ENCODE results near the gene BCL7C. TPM values are rescaled to one million over a fixed set of nuclear protein-coding genes. Genes with fewer than 3 reads are reported as not detected.

The BCL7C gene
- total RNA-seq, 4 donors from 2014 or later, result 39.2 to 48.7 (median 42.0) TPM

- H3K4me3 ChIP-seq, result no peak overlapping the region
- ATAC-seq, result peak; percentile 56
- peaks cover 0 to 67% of the 10 kb centered on the region in 2 donors for H3K36me3 ChIP-seq
- 56 to 64% methylated on average over 10 to 12 of the region's 12 CpGs for WGBS, 2 donors (ENCODE audit: low coverage in 1 of 2)
- H3K4me1 ChIP-seq, result peaks cover 0 to 16% (median 3%) of the 10 kb centered on the region in 3 donors
- no peak overlapping the region for H3K27ac ChIP-seq
- TF ChIP-seq CTCF (IDR thresholded peaks at IDR 0.05) (peak in 3 of 4 experiments; percentile 23 to 55 (median 37)), POLR2A (IDR thresholded peaks at IDR 0.05) (no peak)
- no peaks in the 10 kb centered on the region for H3K27me3 ChIP-seq
- no peaks in the 10 kb centered on the region for H3K9me3 ChIP-seq
Measured at GRCh38 chr16:30934827-30935557, 41.1 kb upstream of the BCL7C start.

GRCh38 chr16:30931068-30931650 lies 37.3 kb upstream of the BCL7C start:
- Histone ChIP-seq H3K9me3 (no peaks in the 10 kb centered on the region), H3K27me3 (no peaks in the 10 kb centered on the region), H3K4me3 (no peak overlapping the region), H3K27ac (no peak overlapping the region), H3K4me1 (peaks cover 0 to 18% (median 0%) of the 10 kb centered on the region in 3 donors), H3K36me3 (peaks cover 0 to 83% of the 10 kb centered on the region in 2 donors)
- 67 to 68% methylated on average over 4 to 11 of the region's 12 CpGs for WGBS, 2 donors (ENCODE audit: low coverage in 1 of 2)
- TF ChIP-seq POLR2AphosphoS5 (IDR thresholded peaks at IDR 0.05) (no peak), CTCF (IDR thresholded peaks at IDR 0.05) (no peak), EP300 (IDR thresholded peaks at IDR 0.05) (no peak), POLR2A (IDR thresholded peaks at IDR 0.05) (no peak)
- no peak for ATAC-seq

GRCh38 chr16:30930160-30930571 lies 36.3 kb upstream of the BCL7C start:
- TF ChIP-seq CTCF (IDR thresholded peaks at IDR 0.05), result no peak
- no peak for TF ChIP-seq POLR2A (IDR thresholded peaks at IDR 0.05)
- TF ChIP-seq EP300 (IDR thresholded peaks at IDR 0.05), result no peak
- TF ChIP-seq POLR2AphosphoS5 (IDR thresholded peaks at IDR 0.05), result no peak
- 80 to 100% methylated on average over 1 of the region's 35 CpGs for WGBS, 2 donors (ENCODE audit: low coverage in 1 of 2)
- H3K27me3 ChIP-seq, result no peaks in the 10 kb centered on the region
- H3K4me3 ChIP-seq, result no peak overlapping the region
- ATAC-seq, result no peak
- no peak overlapping the region for H3K27ac ChIP-seq
- peaks cover 0 to 23% (median 0%) of the 10 kb centered on the region in 3 donors for H3K4me1 ChIP-seq
- peaks cover 0 to 82% of the 10 kb centered on the region in 2 donors for H3K36me3 ChIP-seq
- no peaks in the 10 kb centered on the region for H3K9me3 ChIP-seq

- TF ChIP-seq POLR2A (IDR thresholded peaks at IDR 0.05), result no peak
- no peak for TF ChIP-seq POLR2AphosphoS5 (IDR thresholded peaks at IDR 0.05)
- no peak for TF ChIP-seq EP300 (IDR thresholded peaks at IDR 0.05)
- no peak for TF ChIP-seq CTCF (IDR thresholded peaks at IDR 0.05)
- H3K4me3 ChIP-seq, result no peak overlapping the region
- H3K27ac ChIP-seq, result no peak overlapping the region
- H3K9me3 ChIP-seq, result no peaks in the 10 kb centered on the region
- 20 to 57% methylated on average over 1 to 5 of the region's 7 CpGs for WGBS, 2 donors (ENCODE audit: low coverage in 1 of 2)
- peaks cover 0 to 29% (median 7%) of the 10 kb centered on the region in 3 donors for H3K4me1 ChIP-seq
- H3K36me3 ChIP-seq, result peaks cover 0 to 81% of the 10 kb centered on the region in 2 donors
- no peak for ATAC-seq
- H3K27me3 ChIP-seq, result no peaks in the 10 kb centered on the region
Measured at GRCh38 chr16:30929167-30929566, 35.3 kb upstream of the BCL7C start.

GRCh38 chr16:30928390-30928789 lies 34.5 kb upstream of the BCL7C start:
- Histone ChIP-seq H3K4me3 (no peak overlapping the region), H3K9me3 (no peaks in the 10 kb centered on the region), H3K27ac (peak overlapping the region in 2 of 4 donors; percentile 54 to 61), H3K36me3 (peaks cover 0 to 74% of the 10 kb centered on the region in 2 donors), H3K4me1 (peaks cover 0 to 35% (median 7%) of the 10 kb centered on the region in 3 donors), H3K27me3 (no peaks in the 10 kb centered on the region)
- TF ChIP-seq POLR2A (IDR thresholded peaks at IDR 0.05) (no peak), POLR2AphosphoS5 (IDR thresholded peaks at IDR 0.05) (no peak), CTCF (IDR thresholded peaks at IDR 0.05) (no peak), EP300 (IDR thresholded peaks at IDR 0.05) (no peak)
- WGBS, 2 donors (ENCODE audit: low coverage in 1 of 2), result 82 to 93% methylated on average over 3 to 8 of the region's 11 CpGs
- no peak for ATAC-seq
